Endothelial cell of umbilical vein (primary cell): ENCODE data around the gene HAPLN2.

Source experiments
- EZH2 ChIP-seq: IDR thresholded peaks from 2 replicates; pipeline ENCODE4 v1.6.1; 2012; ENCODE audit warnings: borderline replicate concordance, low read depth, mild to moderate bottlenecking, moderate library complexity, low read length, inconsistent platforms; ENCODE audit not compliant: severe bottlenecking
- JUN ChIP-seq: IDR thresholded peaks from 2 replicates; pipeline ENCODE4 v1.6.1; 2011; ENCODE audit warnings: borderline replicate concordance, low read depth; ENCODE audit not compliant: insufficient read length, insufficient read depth
- MYC ChIP-seq: IDR thresholded peaks from one replicate; pipeline ENCODE4 v1.6.1; 2011; ENCODE audit warnings: mild to moderate bottlenecking, low read depth, low read length
- POLR2A ChIP-seq: IDR thresholded peaks from 2 replicates; pipeline ENCODE4 v1.6.1; 2012; ENCODE audit warnings: low read depth, mild to moderate bottlenecking, control low read depth, low read length
- TF ChIP-seq, protein P1 (sequence below): IDR thresholded peaks from 2 replicates; pipeline ENCODE4 v1.6.1; 2011; ENCODE audit not compliant: insufficient read depth, insufficient read length
- TF ChIP-seq, protein P2 (sequence below), 2 donors: IDR thresholded peaks; 1 replicate in 1 of 2; 2 replicates in 1 of 2; pipeline ENCODE4 v1.5.1; 2011; ENCODE audit warnings: low read length in 2 of 2, mild to moderate bottlenecking in 2 of 2, moderate library complexity in 2 of 2, control low read depth in 1 of 2, inconsistent platforms in 1 of 2, low read depth in 1 of 2; ENCODE audit not compliant: insufficient read depth in 1 of 2; ENCODE audit errors: extremely low read depth in 1 of 2

DNA sequence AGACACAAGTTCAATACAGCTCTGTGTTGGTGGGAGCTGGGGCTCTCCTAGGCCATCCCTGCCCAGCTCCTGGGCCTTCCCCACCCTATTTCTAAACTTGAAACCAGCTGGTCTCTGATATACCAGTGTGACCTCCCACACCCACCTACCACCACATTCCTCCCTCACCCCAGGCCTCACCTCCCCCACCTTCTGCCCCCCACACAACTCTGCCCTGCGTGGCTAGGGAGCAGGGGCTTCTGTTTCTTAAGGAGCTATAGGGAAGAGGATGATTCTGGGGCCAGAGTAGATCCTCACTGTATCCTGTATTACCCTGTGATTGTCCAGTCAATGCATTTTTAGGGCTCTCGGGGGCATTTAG, 41.5 kb downstream of the HAPLN2 start:
- TF ChIP-seq, protein P1, sequence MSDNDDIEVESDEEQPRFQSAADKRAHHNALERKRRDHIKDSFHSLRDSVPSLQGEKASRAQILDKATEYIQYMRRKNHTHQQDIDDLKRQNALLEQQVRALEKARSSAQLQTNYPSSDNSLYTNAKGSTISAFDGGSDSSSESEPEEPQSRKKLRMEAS, result no peak
- TF ChIP-seq, protein P2, sequence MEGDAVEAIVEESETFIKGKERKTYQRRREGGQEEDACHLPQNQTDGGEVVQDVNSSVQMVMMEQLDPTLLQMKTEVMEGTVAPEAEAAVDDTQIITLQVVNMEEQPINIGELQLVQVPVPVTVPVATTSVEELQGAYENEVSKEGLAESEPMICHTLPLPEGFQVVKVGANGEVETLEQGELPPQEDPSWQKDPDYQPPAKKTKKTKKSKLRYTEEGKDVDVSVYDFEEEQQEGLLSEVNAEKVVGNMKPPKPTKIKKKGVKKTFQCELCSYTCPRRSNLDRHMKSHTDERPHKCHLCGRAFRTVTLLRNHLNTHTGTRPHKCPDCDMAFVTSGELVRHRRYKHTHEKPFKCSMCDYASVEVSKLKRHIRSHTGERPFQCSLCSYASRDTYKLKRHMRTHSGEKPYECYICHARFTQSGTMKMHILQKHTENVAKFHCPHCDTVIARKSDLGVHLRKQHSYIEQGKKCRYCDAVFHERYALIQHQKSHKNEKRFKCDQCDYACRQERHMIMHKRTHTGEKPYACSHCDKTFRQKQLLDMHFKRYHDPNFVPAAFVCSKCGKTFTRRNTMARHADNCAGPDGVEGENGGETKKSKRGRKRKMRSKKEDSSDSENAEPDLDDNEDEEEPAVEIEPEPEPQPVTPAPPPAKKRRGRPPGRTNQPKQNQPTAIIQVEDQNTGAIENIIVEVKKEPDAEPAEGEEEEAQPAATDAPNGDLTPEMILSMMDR (IDR thresholded peaks at IDR 0.05; ENCODE audit: extremely low read depth in 1 of 2, insufficient read depth in 1 of 2, low read depth in 1 of 2, low read length in 2 of 2), result no peak
- TF ChIP-seq EZH2, result no peak
- no peak for TF ChIP-seq POLR2A
- TF ChIP-seq JUN, result no peak
- no peak for TF ChIP-seq MYC
